Measurements from ENCODE around the gene PLA2G4E.

DNA sequence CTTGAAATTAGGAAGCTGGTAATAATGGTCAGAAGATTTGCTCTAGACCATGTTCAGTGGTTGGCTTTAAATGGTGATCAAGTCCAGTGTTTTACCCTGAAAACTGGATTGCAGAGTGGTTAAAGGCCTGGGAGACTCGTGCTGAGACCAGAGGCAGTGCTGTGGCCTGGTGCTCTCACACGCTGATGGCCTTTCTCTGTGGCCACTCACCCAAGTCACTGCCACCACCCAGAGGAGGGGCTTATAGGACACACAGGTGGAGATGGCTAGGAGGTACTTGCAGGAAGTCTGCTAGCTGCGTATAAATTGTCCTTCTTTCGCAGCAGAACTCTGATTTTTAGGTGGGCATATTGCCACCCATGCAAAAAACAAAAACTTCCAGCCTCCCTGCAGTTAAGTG is 42.3 kb downstream of the PLA2G4E start:
- TF ChIP-seq, protein P1, sequence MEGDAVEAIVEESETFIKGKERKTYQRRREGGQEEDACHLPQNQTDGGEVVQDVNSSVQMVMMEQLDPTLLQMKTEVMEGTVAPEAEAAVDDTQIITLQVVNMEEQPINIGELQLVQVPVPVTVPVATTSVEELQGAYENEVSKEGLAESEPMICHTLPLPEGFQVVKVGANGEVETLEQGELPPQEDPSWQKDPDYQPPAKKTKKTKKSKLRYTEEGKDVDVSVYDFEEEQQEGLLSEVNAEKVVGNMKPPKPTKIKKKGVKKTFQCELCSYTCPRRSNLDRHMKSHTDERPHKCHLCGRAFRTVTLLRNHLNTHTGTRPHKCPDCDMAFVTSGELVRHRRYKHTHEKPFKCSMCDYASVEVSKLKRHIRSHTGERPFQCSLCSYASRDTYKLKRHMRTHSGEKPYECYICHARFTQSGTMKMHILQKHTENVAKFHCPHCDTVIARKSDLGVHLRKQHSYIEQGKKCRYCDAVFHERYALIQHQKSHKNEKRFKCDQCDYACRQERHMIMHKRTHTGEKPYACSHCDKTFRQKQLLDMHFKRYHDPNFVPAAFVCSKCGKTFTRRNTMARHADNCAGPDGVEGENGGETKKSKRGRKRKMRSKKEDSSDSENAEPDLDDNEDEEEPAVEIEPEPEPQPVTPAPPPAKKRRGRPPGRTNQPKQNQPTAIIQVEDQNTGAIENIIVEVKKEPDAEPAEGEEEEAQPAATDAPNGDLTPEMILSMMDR (IDR thresholded peaks at IDR 0.05 in 4 of 5, conservative IDR thresholded peaks at IDR 0.05 in 1 of 5): no peak
- no peak for TF ChIP-seq POLR2A (IDR thresholded peaks at IDR 0.05)
